Mammary epithelial cell (primary cell): ENCODE results near the gene NOL8.

Source experiments
- CTCF ChIP-seq, 2 donors: IDR thresholded peaks in 1 of 2; conservative IDR thresholded peaks in 1 of 2; 2 replicates each; pipeline ENCODE4 v1.5.1; 2011 to 2012; ENCODE audit warnings: inconsistent platforms in 2 of 2, low read length in 2 of 2, mild to moderate bottlenecking in 2 of 2, control low read depth in 1 of 2, low read depth in 1 of 2; ENCODE audit not compliant: insufficient read depth in 1 of 2; ENCODE audit errors: extremely low read depth in 1 of 2
- EZH2 ChIP-seq: IDR thresholded peaks from 2 replicates; pipeline ENCODE4 v1.6.1; 2012; ENCODE audit warnings: low read length, inconsistent platforms, borderline replicate concordance

- TF ChIP-seq CTCF (conservative IDR thresholded peaks at IDR 0.05 in 1 of 2, IDR thresholded peaks at IDR 0.05 in 1 of 2; ENCODE audit: extremely low read depth in 1 of 2, insufficient read depth in 1 of 2, low read depth in 1 of 2, low read length in 2 of 2) (no peak), EZH2 (no peak)
Measured at GRCh38 chr9:92315456-92315855, 9.7 kb downstream of the NOL8 start.
